ENCODE results near the gene PPP1R2. TPM values are rescaled to one million over a fixed set of nuclear protein-coding genes. Genes with fewer than 3 reads are reported as not detected.
"Not testable (repeated sequence)": the region's sequence is repeated elsewhere in the genome, so short reads cannot be mapped to it uniquely, and the experiment has no call there.

PPP1R2 gene
- total and polyA plus RNA-seq, 4 donors = 26.2 to 77.0 (median 46.5) TPM

DNA sequence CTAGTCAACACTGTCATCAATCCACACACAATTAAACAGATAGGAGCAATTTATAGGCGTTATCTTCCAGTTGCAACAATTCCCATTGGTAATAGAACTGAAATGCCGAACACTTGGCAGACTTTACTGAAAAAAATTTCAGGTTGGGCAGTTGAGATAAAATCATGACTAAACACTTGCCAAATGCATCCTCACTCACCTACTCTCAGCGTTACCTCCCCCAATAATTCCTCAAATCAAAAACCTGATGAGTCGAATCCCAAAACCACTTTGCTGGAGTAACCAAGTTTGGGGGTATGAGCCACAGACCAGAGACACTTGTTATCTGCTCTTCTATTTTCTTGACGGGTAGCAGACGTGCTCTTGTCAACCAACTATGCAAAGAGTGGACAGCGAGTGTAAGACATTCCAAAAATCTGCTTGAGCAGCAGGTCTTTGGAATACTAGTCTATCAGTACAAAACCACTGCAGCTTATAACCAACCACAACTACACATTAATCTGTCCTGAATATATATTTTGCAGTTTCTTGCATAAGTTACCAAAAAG, 30.3 kb downstream of the PPP1R2 start:
- peaks cover 8 to 19% (median 12%) of the 10 kb centered on the region in 4 donors for H3K36me3 ChIP-seq (ENCODE audit: control insufficient read depth in 4 of 4, insufficient read depth in 4 of 4, low read length in 4 of 4)
- H3K4me3 ChIP-seq = no peak overlapping the region
- 90 to 91% methylated on average over 7 of the region's 7 CpGs for WGBS, 2 donors
- H3K9ac ChIP-seq (ENCODE audit: insufficient read depth in 1 of 2, low read length in 2 of 2) = no peak overlapping the region
- H3K4me1 ChIP-seq (ENCODE audit: control insufficient read depth in 5 of 5, insufficient read depth in 5 of 5, low read length in 5 of 5) = peaks cover 0 to 5% (median 0%) of the 10 kb centered on the region in 5 donors
- no peak overlapping the region for H3K27ac ChIP-seq (ENCODE audit: low read depth in 1 of 2, low read length in 1 of 2)
- DNase-seq (no peak), ATAC-seq (ENCODE audit: insufficient read depth, low FRiP score) (no peak)
- H3K27me3 ChIP-seq (ENCODE audit: control insufficient read depth in 3 of 3, insufficient read depth in 3 of 3, low read length in 2 of 3) = no peaks in the 10 kb centered on the region
- H3K9me3 ChIP-seq (ENCODE audit: control insufficient read depth in 4 of 4, insufficient read depth in 3 of 4, low read length in 3 of 4) = no peaks in the 10 kb centered on the region
- TF ChIP-seq, protein P1, sequence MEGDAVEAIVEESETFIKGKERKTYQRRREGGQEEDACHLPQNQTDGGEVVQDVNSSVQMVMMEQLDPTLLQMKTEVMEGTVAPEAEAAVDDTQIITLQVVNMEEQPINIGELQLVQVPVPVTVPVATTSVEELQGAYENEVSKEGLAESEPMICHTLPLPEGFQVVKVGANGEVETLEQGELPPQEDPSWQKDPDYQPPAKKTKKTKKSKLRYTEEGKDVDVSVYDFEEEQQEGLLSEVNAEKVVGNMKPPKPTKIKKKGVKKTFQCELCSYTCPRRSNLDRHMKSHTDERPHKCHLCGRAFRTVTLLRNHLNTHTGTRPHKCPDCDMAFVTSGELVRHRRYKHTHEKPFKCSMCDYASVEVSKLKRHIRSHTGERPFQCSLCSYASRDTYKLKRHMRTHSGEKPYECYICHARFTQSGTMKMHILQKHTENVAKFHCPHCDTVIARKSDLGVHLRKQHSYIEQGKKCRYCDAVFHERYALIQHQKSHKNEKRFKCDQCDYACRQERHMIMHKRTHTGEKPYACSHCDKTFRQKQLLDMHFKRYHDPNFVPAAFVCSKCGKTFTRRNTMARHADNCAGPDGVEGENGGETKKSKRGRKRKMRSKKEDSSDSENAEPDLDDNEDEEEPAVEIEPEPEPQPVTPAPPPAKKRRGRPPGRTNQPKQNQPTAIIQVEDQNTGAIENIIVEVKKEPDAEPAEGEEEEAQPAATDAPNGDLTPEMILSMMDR (IDR thresholded peaks at IDR 0.05; ENCODE audit: control extremely low read depth, extremely low read depth) = no peak

DNA sequence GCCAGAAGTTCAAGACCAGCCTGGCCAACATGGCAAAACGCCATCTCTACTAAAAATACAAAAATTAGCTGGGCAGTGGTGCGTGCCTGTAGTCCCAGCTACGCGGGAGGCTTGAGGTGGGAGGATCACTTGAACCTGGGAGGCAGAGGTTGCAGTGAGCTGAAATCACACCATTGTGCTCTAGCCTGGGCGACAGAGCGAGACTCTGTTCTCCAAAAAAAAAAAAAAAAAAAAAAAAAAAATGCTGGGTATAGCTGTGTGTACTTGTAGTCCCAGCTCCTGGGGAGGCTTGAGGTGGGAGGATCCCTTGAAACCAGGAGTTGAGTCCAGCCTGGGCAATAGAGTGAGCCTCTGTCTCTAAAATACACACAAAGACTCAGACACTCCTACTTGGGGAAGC, 32.0 kb downstream of the PPP1R2 start:
- Histone ChIP-seq H3K9me3 (ENCODE audit: control insufficient read depth in 4 of 4, insufficient read depth in 3 of 4, low read length in 3 of 4) (no peaks in the 10 kb centered on the region), H3K9ac (ENCODE audit: insufficient read depth in 1 of 2, low read length in 2 of 2) (no peak overlapping the region), H3K4me1 (ENCODE audit: control insufficient read depth in 5 of 5, insufficient read depth in 5 of 5, low read length in 5 of 5) (peaks cover 0 to 5% (median 0%) of the 10 kb centered on the region in 5 donors), H3K4me3 (no peak overlapping the region), H3K36me3 (ENCODE audit: control insufficient read depth in 4 of 4, insufficient read depth in 4 of 4, low read length in 4 of 4) (peaks cover 8 to 16% (median 11%) of the 10 kb centered on the region in 4 donors), H3K27ac (ENCODE audit: low read depth in 1 of 2, low read length in 1 of 2) (no peak overlapping the region), H3K27me3 (ENCODE audit: control insufficient read depth in 3 of 3, insufficient read depth in 3 of 3, low read length in 2 of 3) (no peaks in the 10 kb centered on the region)
- DNase-seq (no peak), ATAC-seq (ENCODE audit: insufficient read depth, low FRiP score) (no peak)
- TF ChIP-seq, protein P1 (IDR thresholded peaks at IDR 0.05; ENCODE audit: control extremely low read depth, extremely low read depth) = no peak
- WGBS, 2 donors = 99 to 100% methylated on average over 6 of the region's 6 CpGs

DNA sequence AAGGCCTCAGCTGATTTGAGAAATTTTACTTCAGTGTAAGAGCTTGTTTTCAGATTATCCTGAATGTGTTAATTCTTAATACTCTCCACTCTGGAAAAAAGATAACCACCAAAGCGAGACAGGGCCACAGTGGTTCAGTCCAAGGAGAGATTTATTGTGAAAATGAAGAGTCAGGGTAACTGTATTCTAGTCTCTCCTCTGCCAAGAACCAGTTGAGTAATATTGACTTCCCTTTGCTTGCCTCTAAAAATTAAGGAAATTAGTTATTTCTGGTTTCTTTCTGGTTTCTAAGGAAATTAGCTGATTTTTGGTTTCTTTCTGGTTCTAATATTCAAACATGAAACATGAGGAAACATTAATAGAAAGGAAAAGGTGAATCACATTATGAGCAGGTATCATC, 34.9 kb downstream of the PPP1R2 start:
- ATAC-seq (ENCODE audit: insufficient read depth, low FRiP score) = no peak
- H3K9me3 ChIP-seq (ENCODE audit: control insufficient read depth in 4 of 4, insufficient read depth in 3 of 4, low read length in 3 of 4) = no peaks in the 10 kb centered on the region
- 39 to 63% methylated on average over 1 of the region's 1 CpG for WGBS, 2 donors
- no peak overlapping the region for H3K27ac ChIP-seq (ENCODE audit: low read depth in 1 of 2, low read length in 1 of 2)
- TF ChIP-seq, protein P1 (IDR thresholded peaks at IDR 0.05; ENCODE audit: control extremely low read depth, extremely low read depth) = no peak
- no peaks in the 10 kb centered on the region for H3K27me3 ChIP-seq (ENCODE audit: control insufficient read depth in 3 of 3, insufficient read depth in 3 of 3, low read length in 2 of 3)
- DNase-seq = no peak
- H3K4me1 ChIP-seq (ENCODE audit: control insufficient read depth in 5 of 5, insufficient read depth in 5 of 5, low read length in 5 of 5) = peaks cover 0 to 5% (median 0%) of the 10 kb centered on the region in 5 donors
- H3K9ac ChIP-seq (ENCODE audit: insufficient read depth in 1 of 2, low read length in 2 of 2) = no peak overlapping the region
- no peak overlapping the region for H3K4me3 ChIP-seq
- peaks cover 3 to 7% (median 3%) of the 10 kb centered on the region in 4 donors for H3K36me3 ChIP-seq (ENCODE audit: control insufficient read depth in 4 of 4, insufficient read depth in 4 of 4, low read length in 4 of 4)

DNA sequence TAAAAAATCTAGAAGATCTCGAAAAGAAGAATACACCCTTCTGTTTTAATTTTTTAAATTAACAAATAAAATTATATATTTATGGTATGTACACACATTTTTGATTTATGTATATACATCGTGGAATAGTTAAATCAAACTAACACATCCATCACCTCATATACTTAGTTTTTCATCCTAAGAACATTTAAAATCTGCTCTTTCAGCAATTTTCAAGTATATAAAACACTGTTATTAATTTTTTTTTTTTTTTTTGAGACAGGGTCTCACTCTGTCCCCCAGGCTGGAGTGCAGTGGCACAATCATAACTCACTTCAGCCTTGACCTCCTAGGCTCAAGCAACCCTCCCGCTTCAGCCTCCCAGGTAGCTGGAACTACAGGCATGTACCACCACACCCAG, 67.5 kb downstream of the PPP1R2 start:
- Histone ChIP-seq H3K36me3 (ENCODE audit: control insufficient read depth in 4 of 4, insufficient read depth in 4 of 4, low read length in 4 of 4) (no peaks in the 10 kb centered on the region), H3K27ac (ENCODE audit: low read depth in 1 of 2, low read length in 1 of 2) (no peak overlapping the region), H3K4me3 (no peak overlapping the region), H3K9me3 (ENCODE audit: control insufficient read depth in 4 of 4, insufficient read depth in 3 of 4, low read length in 3 of 4) (no peaks in the 10 kb centered on the region), H3K4me1 (ENCODE audit: control insufficient read depth in 5 of 5, insufficient read depth in 5 of 5, low read length in 5 of 5) (no peaks in the 10 kb centered on the region), H3K27me3 (ENCODE audit: control insufficient read depth in 3 of 3, insufficient read depth in 3 of 3, low read length in 2 of 3) (no peaks in the 10 kb centered on the region), H3K9ac (ENCODE audit: insufficient read depth in 1 of 2, low read length in 2 of 2) (no peak overlapping the region)
- TF ChIP-seq, protein P1 (IDR thresholded peaks at IDR 0.05; ENCODE audit: control extremely low read depth, extremely low read depth) = no peak
- DNase-seq = no peak
- no peak for ATAC-seq (ENCODE audit: insufficient read depth, low FRiP score)
- 90 to 97% methylated on average over 3 of the region's 3 CpGs for WGBS, 2 donors

DNA sequence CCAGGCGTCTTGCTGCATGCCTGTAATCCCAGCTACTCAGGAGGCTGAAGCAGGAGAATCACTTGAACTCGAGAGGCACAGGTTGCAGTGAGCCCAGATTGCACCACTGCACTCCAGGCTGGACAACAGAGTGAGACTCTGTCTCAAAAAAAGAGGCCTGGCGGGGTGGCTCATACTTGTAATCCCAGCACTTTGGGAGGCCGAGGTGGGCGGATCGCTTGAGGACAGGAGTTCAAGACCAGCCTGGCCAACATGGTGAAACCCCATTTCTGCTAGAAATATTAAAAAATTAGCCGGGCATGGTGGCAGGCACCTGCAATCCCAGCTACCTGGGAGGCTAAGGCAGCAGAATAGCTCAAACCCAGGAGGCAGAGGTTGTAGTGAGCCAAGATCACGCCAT, 68.0 kb downstream of the PPP1R2 start:
- H3K9ac ChIP-seq (ENCODE audit: insufficient read depth in 1 of 2, low read length in 2 of 2); H3K27ac ChIP-seq (ENCODE audit: low read depth in 1 of 2, low read length in 1 of 2); H3K4me1 ChIP-seq (ENCODE audit: control insufficient read depth in 5 of 5, insufficient read depth in 5 of 5, low read length in 5 of 5); H3K36me3 ChIP-seq (ENCODE audit: control insufficient read depth in 4 of 4, insufficient read depth in 4 of 4, low read length in 4 of 4); H3K9me3 ChIP-seq (ENCODE audit: control insufficient read depth in 4 of 4, insufficient read depth in 3 of 4, low read length in 3 of 4); DNase-seq; ATAC-seq (ENCODE audit: insufficient read depth, low FRiP score); H3K4me3 ChIP-seq; H3K27me3 ChIP-seq (ENCODE audit: control insufficient read depth in 3 of 3, insufficient read depth in 3 of 3, low read length in 2 of 3): not testable (repeated sequence)
- WGBS, 2 donors = 84 to 88% methylated on average over 8 of the region's 8 CpGs

Data from lung (tissue), 12 donors.